ENCODE measurements around the gene EREG.

EREG gene

GRCh38 chr4:74357965-74358364, 7.0 kb upstream of the EREG start:
- no peak overlapping the region for H2AK5ac ChIP-seq (ENCODE audit: low read length, severe bottlenecking)
- H3K18ac ChIP-seq (ENCODE audit: low read depth in 1 of 2, low read length in 2 of 2), result no peak overlapping the region
- H3K27me3 ChIP-seq (ENCODE audit: control insufficient read depth in 1 of 2, insufficient read depth in 1 of 2, low read length in 2 of 2), result no peaks in the 10 kb centered on the region
- no CpG with 5 or more reads among the region's 1 CpG for WGBS
- H4K91ac ChIP-seq (ENCODE audit: low read length), result no peak overlapping the region
- no peak overlapping the region for H2BK120ac ChIP-seq (ENCODE audit: low read depth, low read length)
- no peak overlapping the region for H3K9ac ChIP-seq (ENCODE audit: low read length)
- H2BK12ac ChIP-seq (ENCODE audit: low read length in 2 of 2), result no peak overlapping the region
- H3K36me3 ChIP-seq (ENCODE audit: control insufficient read depth in 1 of 2, insufficient read depth in 2 of 2, low read depth in 1 of 2, low read length in 2 of 2), result no peaks in the 10 kb centered on the region
- no peaks in the 10 kb centered on the region for H3K9me3 ChIP-seq (ENCODE audit: control insufficient read depth, low read length)
- H2BK15ac ChIP-seq (ENCODE audit: low read depth, poor library complexity, severe bottlenecking), result no peak overlapping the region
- DNase-seq, result no peak
- no peak overlapping the region for H4K8ac ChIP-seq (ENCODE audit: low read length)
- H3K14ac ChIP-seq (ENCODE audit: low read length in 2 of 2), result no peak overlapping the region
- H3K4ac ChIP-seq (ENCODE audit: low read depth in 1 of 2, low read length in 2 of 2), result no peak overlapping the region
- no peak overlapping the region for H3K4me2 ChIP-seq (ENCODE audit: low read length, poor library complexity, severe bottlenecking)
- no peaks in the 10 kb centered on the region for H3K4me1 ChIP-seq (ENCODE audit: control insufficient read depth, insufficient read depth, low read depth, low read length)
- H3K4me3 ChIP-seq (ENCODE audit: insufficient read depth in 1 of 2, low read depth in 1 of 2, low read length in 2 of 2), result no peak overlapping the region
- no peaks in the 10 kb centered on the region for H3K79me1 ChIP-seq (replicated peaks; ENCODE audit: low read length, poor library complexity, severe bottlenecking)
- no peak overlapping the region for H3K23ac ChIP-seq (ENCODE audit: low read length in 2 of 2)
- H2AFZ ChIP-seq (ENCODE audit: low read depth, low read length), result no peak overlapping the region
- H3K27ac ChIP-seq (ENCODE audit: low read length, poor library complexity, severe bottlenecking), result no peak overlapping the region
- no peak overlapping the region for H2BK5ac ChIP-seq (ENCODE audit: low read depth, low read length, poor library complexity, severe bottlenecking)

- Histone ChIP-seq H2BK5ac (ENCODE audit: low read depth, low read length, poor library complexity, severe bottlenecking) (no peak overlapping the region), H3K18ac (ENCODE audit: low read depth in 1 of 2, low read length in 2 of 2) (no peak overlapping the region), H4K8ac (ENCODE audit: low read length) (no peak overlapping the region), H4K91ac (ENCODE audit: low read length) (no peak overlapping the region), H3K27ac (ENCODE audit: low read length, poor library complexity, severe bottlenecking) (no peak overlapping the region), H2BK120ac (ENCODE audit: low read depth, low read length) (no peak overlapping the region), H3K4me1 (ENCODE audit: control insufficient read depth, insufficient read depth, low read depth, low read length) (peaks cover 10% of the 10 kb centered on the region), H2AK5ac (ENCODE audit: low read length, severe bottlenecking) (no peak overlapping the region), H3K4ac (ENCODE audit: low read depth in 1 of 2, low read length in 2 of 2) (no peak overlapping the region), H3K27me3 (ENCODE audit: control insufficient read depth in 1 of 2, insufficient read depth in 1 of 2, low read length in 2 of 2) (peaks cover 0 to 4% of the 10 kb centered on the region in 2 experiments), H3K4me3 (ENCODE audit: insufficient read depth in 1 of 2, low read depth in 1 of 2, low read length in 2 of 2) (no peak overlapping the region), H2AFZ (ENCODE audit: low read depth, low read length) (no peak overlapping the region), H3K9ac (ENCODE audit: low read length) (no peak overlapping the region), H3K9me3 (ENCODE audit: control insufficient read depth, low read length) (no peaks in the 10 kb centered on the region), H3K4me2 (ENCODE audit: low read length, poor library complexity, severe bottlenecking) (no peak overlapping the region), H3K79me1 (replicated peaks; ENCODE audit: low read length, poor library complexity, severe bottlenecking) (no peaks in the 10 kb centered on the region), H3K23ac (ENCODE audit: low read length in 2 of 2) (no peak overlapping the region), H3K36me3 (ENCODE audit: control insufficient read depth in 1 of 2, insufficient read depth in 2 of 2, low read depth in 1 of 2, low read length in 2 of 2) (no peaks in the 10 kb centered on the region), H2BK15ac (ENCODE audit: low read depth, poor library complexity, severe bottlenecking) (no peak overlapping the region), H2BK12ac (ENCODE audit: low read length in 2 of 2) (no peak overlapping the region), H3K14ac (ENCODE audit: low read length in 2 of 2) (no peak overlapping the region)
- WGBS, result 93% methylated on average over 1 of the region's 4 CpGs
- DNase-seq, result no peak
Measured at GRCh38 chr4:74361671-74362070, 3.3 kb upstream of the EREG start.

- H3K4ac ChIP-seq (ENCODE audit: low read depth in 1 of 2, low read length in 2 of 2), result no peak overlapping the region
- H4K8ac ChIP-seq (ENCODE audit: low read length), result no peak overlapping the region
- peaks cover 10% of the 10 kb centered on the region for H3K4me1 ChIP-seq (ENCODE audit: control insufficient read depth, insufficient read depth, low read depth, low read length)
- H3K9me3 ChIP-seq (ENCODE audit: control insufficient read depth, low read length), result no peaks in the 10 kb centered on the region
- H3K14ac ChIP-seq (ENCODE audit: low read length in 2 of 2), result no peak overlapping the region
- no peaks in the 10 kb centered on the region for H3K79me1 ChIP-seq (replicated peaks; ENCODE audit: low read length, poor library complexity, severe bottlenecking)
- H3K36me3 ChIP-seq (ENCODE audit: control insufficient read depth in 1 of 2, insufficient read depth in 2 of 2, low read depth in 1 of 2, low read length in 2 of 2), result no peaks in the 10 kb centered on the region
- no peak overlapping the region for H3K4me2 ChIP-seq (ENCODE audit: low read length, poor library complexity, severe bottlenecking)
- H3K9ac ChIP-seq (ENCODE audit: low read length), result no peak overlapping the region
- H2BK120ac ChIP-seq (ENCODE audit: low read depth, low read length), result no peak overlapping the region
- peaks cover 0 to 4% of the 10 kb centered on the region in 2 experiments for H3K27me3 ChIP-seq (ENCODE audit: control insufficient read depth in 1 of 2, insufficient read depth in 1 of 2, low read length in 2 of 2)
- H3K23ac ChIP-seq (ENCODE audit: low read length in 2 of 2), result no peak overlapping the region
- no peak overlapping the region for H3K4me3 ChIP-seq (ENCODE audit: insufficient read depth in 1 of 2, low read depth in 1 of 2, low read length in 2 of 2)
- no peak overlapping the region for H2BK12ac ChIP-seq (ENCODE audit: low read length in 2 of 2)
- H2BK15ac ChIP-seq (ENCODE audit: low read depth, poor library complexity, severe bottlenecking), result no peak overlapping the region
- H2AFZ ChIP-seq (ENCODE audit: low read depth, low read length), result no peak overlapping the region
- H3K18ac ChIP-seq (ENCODE audit: low read depth in 1 of 2, low read length in 2 of 2), result no peak overlapping the region
- no peak overlapping the region for H4K91ac ChIP-seq (ENCODE audit: low read length)
- H2AK5ac ChIP-seq (ENCODE audit: low read length, severe bottlenecking), result no peak overlapping the region
- no peak overlapping the region for H3K27ac ChIP-seq (ENCODE audit: low read length, poor library complexity, severe bottlenecking)
- no peak for DNase-seq
- H2BK5ac ChIP-seq (ENCODE audit: low read depth, low read length, poor library complexity, severe bottlenecking), result no peak overlapping the region
- WGBS, result no CpG with 5 or more reads among the region's 3 CpGs
Measured at GRCh38 chr4:74362347-74362746, 2.6 kb upstream of the EREG start.

- H3K27ac ChIP-seq (ENCODE audit: low read length, poor library complexity, severe bottlenecking), result no peak overlapping the region
- no peaks in the 10 kb centered on the region for H3K36me3 ChIP-seq (ENCODE audit: control insufficient read depth in 1 of 2, insufficient read depth in 2 of 2, low read depth in 1 of 2, low read length in 2 of 2)
- peak overlapping the region in 1 of 2 experiments; percentile 43 for H3K4ac ChIP-seq (ENCODE audit: low read depth in 1 of 2, low read length in 2 of 2)
- DNase-seq, result no peak
- no peak overlapping the region for H4K8ac ChIP-seq (ENCODE audit: low read length)
- H2BK12ac ChIP-seq (ENCODE audit: low read length in 2 of 2), result no peak overlapping the region
- no peaks in the 10 kb centered on the region for H3K9me3 ChIP-seq (ENCODE audit: control insufficient read depth, low read length)
- H2BK15ac ChIP-seq (ENCODE audit: low read depth, poor library complexity, severe bottlenecking), result peak overlapping the region; percentile 91
- peak overlapping the region; percentile 100 for H3K4me2 ChIP-seq (ENCODE audit: low read length, poor library complexity, severe bottlenecking)
- H2BK5ac ChIP-seq (ENCODE audit: low read depth, low read length, poor library complexity, severe bottlenecking), result no peak overlapping the region
- 29% methylated on average over 8 of the region's 8 CpGs for WGBS
- peak overlapping the region; percentile 37 for H2AFZ ChIP-seq (ENCODE audit: low read depth, low read length)
- H3K79me1 ChIP-seq (replicated peaks; ENCODE audit: low read length, poor library complexity, severe bottlenecking), result no peaks in the 10 kb centered on the region
- H3K9ac ChIP-seq (ENCODE audit: low read length), result peak overlapping the region; percentile 79
- peaks cover 10% of the 10 kb centered on the region for H3K4me1 ChIP-seq (ENCODE audit: control insufficient read depth, insufficient read depth, low read depth, low read length)
- no peak overlapping the region for H3K18ac ChIP-seq (ENCODE audit: low read depth in 1 of 2, low read length in 2 of 2)
- peak overlapping the region in 1 of 2 experiments; percentile 85 for H3K4me3 ChIP-seq (ENCODE audit: insufficient read depth in 1 of 2, low read depth in 1 of 2, low read length in 2 of 2)
- no peak overlapping the region for H3K23ac ChIP-seq (ENCODE audit: low read length in 2 of 2)
- no peak overlapping the region for H2AK5ac ChIP-seq (ENCODE audit: low read length, severe bottlenecking)
- no peak overlapping the region for H4K91ac ChIP-seq (ENCODE audit: low read length)
- H2BK120ac ChIP-seq (ENCODE audit: low read depth, low read length), result no peak overlapping the region
- H3K27me3 ChIP-seq (ENCODE audit: control insufficient read depth in 1 of 2, insufficient read depth in 1 of 2, low read length in 2 of 2), result peaks cover 0 to 4% of the 10 kb centered on the region in 2 experiments
- H3K14ac ChIP-seq (ENCODE audit: low read length in 2 of 2), result no peak overlapping the region
Measured at GRCh38 chr4:74364256-74364651, 691 bp upstream of the EREG start.
